Measurements from ENCODE around the gene CCDC88C. TPM values are rescaled to one million over a fixed set of nuclear protein-coding genes. Genes with fewer than 3 reads are reported as not detected.

CCDC88C gene
- total RNA-seq, 1 experiment from 2014 or later, result 21.3 TPM

- CTCF ChIA-PET, result no interaction called here
- no peaks in the 10 kb centered on the region for H3K36me3 ChIP-seq (ENCODE audit: control insufficient read depth, insufficient read depth, low read length)
- ATAC-seq (no peak), DNase-seq (ENCODE audit: low read depth, low spot score) (no peak)
- no peak overlapping the region for H3K27ac ChIP-seq (ENCODE audit: low read length)
- no peak overlapping the region for H3K4me3 ChIP-seq (ENCODE audit: low read depth in 2 of 2, low read length in 2 of 2)
- POLR2A ChIA-PET, result no interaction called here
- intact Hi-C loops (cut with micrococcal nuclease; ENCODE audit: unreplicated experiment), result no loop called here
- in situ Hi-C loops (cut with HindIII; ENCODE audit: low pct_unique_long_range_greater_than_20kb, low sequenced_read_pairs), result no loop called here
- TF ChIP-seq TCF7L2 (IDR thresholded peaks at IDR 0.05; ENCODE audit: low read depth, low read length) (no peak), SIN3A (IDR thresholded peaks at IDR 0.05; ENCODE audit: borderline replicate concordance, insufficient read depth, low read depth, low read length) (no peak), REST (IDR thresholded peaks at IDR 0.05; ENCODE audit: insufficient read depth in 1 of 2, low read depth in 2 of 2, low read length in 1 of 2) (no peak)
- no peaks in the 10 kb centered on the region for H3K27me3 ChIP-seq (ENCODE audit: control insufficient read depth, insufficient read depth, low read length)
- no peaks in the 10 kb centered on the region for H3K9me3 ChIP-seq (ENCODE audit: control insufficient read depth, insufficient read depth, low read depth, low read length)
- peaks cover 12% of the 10 kb centered on the region for H3K4me1 ChIP-seq (ENCODE audit: control insufficient read depth, insufficient read depth, low read length)
- BruUV-seq (replicated peaks), result no TSS peak
These were observed 12.3 kb downstream of the CCDC88C start for GRCh38 chr14:91405241-91405721.

GRCh38 chr14:91402771-91403600, 14.6 kb downstream of the CCDC88C start:
- ChIA-PET CTCF (no interaction called here), POLR2A (no interaction called here)
- no peak overlapping the region for H3K27ac ChIP-seq (ENCODE audit: low read length)
- DNase-seq (ENCODE audit: low read depth, low spot score), result no peak
- BruUV-seq (replicated peaks), result no TSS peak
- ATAC-seq, result no peak
- no peak overlapping the region for H3K4me3 ChIP-seq (ENCODE audit: low read depth in 2 of 2, low read length in 2 of 2)
- TF ChIP-seq REST (IDR thresholded peaks at IDR 0.05; ENCODE audit: insufficient read depth in 1 of 2, low read depth in 2 of 2, low read length in 1 of 2) (no peak), SIN3A (IDR thresholded peaks at IDR 0.05; ENCODE audit: borderline replicate concordance, insufficient read depth, low read depth, low read length) (no peak), TCF7L2 (IDR thresholded peaks at IDR 0.05; ENCODE audit: low read depth, low read length) (no peak), CTCF (IDR thresholded peaks at IDR 0.05) (no peak), POLR2AphosphoS5 (IDR thresholded peaks at IDR 0.05; ENCODE audit: low read depth, low read length) (no peak)
- H3K36me3 ChIP-seq (ENCODE audit: control insufficient read depth, insufficient read depth, low read length), result no peaks in the 10 kb centered on the region
- in situ Hi-C loops (cut with HindIII; ENCODE audit: low pct_unique_long_range_greater_than_20kb, low sequenced_read_pairs), result no loop called here
- peaks cover 15% of the 10 kb centered on the region for H3K4me1 ChIP-seq (ENCODE audit: control insufficient read depth, insufficient read depth, low read length)
- H3K27me3 ChIP-seq (ENCODE audit: control insufficient read depth, insufficient read depth, low read length), result no peaks in the 10 kb centered on the region
- no peaks in the 10 kb centered on the region for H3K9me3 ChIP-seq (ENCODE audit: control insufficient read depth, insufficient read depth, low read depth, low read length)
- intact Hi-C loops (cut with micrococcal nuclease; ENCODE audit: unreplicated experiment), result no loop called here
